HUES6 (cell line): Measurements from ENCODE around the gene CFAP210.
"Not testable (repeated sequence)": the region's sequence is repeated elsewhere in the genome, so short reads cannot be mapped to it uniquely, and the experiment has no call there.

Source experiments
- H3K27ac ChIP-seq: 2 replicates; pipeline ENCODE4 v1.7.0; 2013; ENCODE audit warnings: low read depth, mild to moderate bottlenecking, low read length, inconsistent platforms
- H3K27me3 ChIP-seq: 2 replicates; pipeline ENCODE4 v1.6.1; 2013; ENCODE audit warnings: low read length; ENCODE audit not compliant: control insufficient read depth, insufficient read depth
- H3K36me3 ChIP-seq: 2 replicates; pipeline ENCODE4 v1.6.1; 2013; ENCODE audit warnings: low read length; ENCODE audit not compliant: control insufficient read depth, insufficient read depth
- H3K4me1 ChIP-seq: 2 replicates; pipeline ENCODE4 v1.6.1; 2013; ENCODE audit warnings: low read length; ENCODE audit not compliant: control insufficient read depth, insufficient read depth
- H3K4me3 ChIP-seq: 2 replicates; pipeline ENCODE4 v1.5.1; 2013; ENCODE audit warnings: low read depth, low read length
- H3K9ac ChIP-seq: one replicate; pipeline ENCODE4 v1.6.1; 2013; ENCODE audit warnings: mild to moderate bottlenecking, low read length
- H3K9me3 ChIP-seq: 2 replicates; pipeline ENCODE4 v1.6.1; 2013; ENCODE audit warnings: low read depth, low read length; ENCODE audit not compliant: control insufficient read depth, insufficient read depth

The CFAP210 gene

GRCh38 chr2:169711751-169712509 lies 17.7 kb upstream of the CFAP210 start:
- peaks cover 10% of the 10 kb centered on the region for H3K36me3 ChIP-seq
- H3K9me3 ChIP-seq, result peaks cover 11% of the 10 kb centered on the region
- H3K27me3 ChIP-seq, result no peaks in the 10 kb centered on the region
- no peaks in the 10 kb centered on the region for H3K4me1 ChIP-seq
- no peak overlapping the region for H3K27ac ChIP-seq
- H3K9ac ChIP-seq, result no peak overlapping the region
- H3K4me3 ChIP-seq, result no peak overlapping the region

GRCh38 chr2:169709981-169710380 lies 15.8 kb upstream of the CFAP210 start:
- Histone ChIP-seq H3K4me1 (no peaks in the 10 kb centered on the region), H3K4me3 (no peak overlapping the region)

GRCh38 chr2:169709331-169709730 lies 15.1 kb upstream of the CFAP210 start:
- Histone ChIP-seq H3K9me3 (peaks cover 11% of the 10 kb centered on the region), H3K36me3 (peaks cover 11% of the 10 kb centered on the region), H3K27ac (no peak overlapping the region), H3K27me3 (no peaks in the 10 kb centered on the region), H3K9ac (no peak overlapping the region), H3K4me1 (no peaks in the 10 kb centered on the region), H3K4me3 (no peak overlapping the region)

More at GRCh38 chr2:169709981-169710380, 15.8 kb upstream of the CFAP210 start:
- no peak overlapping the region for H3K9ac ChIP-seq
- H3K36me3 ChIP-seq, result peaks cover 10% of the 10 kb centered on the region
- H3K27ac ChIP-seq, result no peak overlapping the region
- H3K9me3 ChIP-seq, result peaks cover 11% of the 10 kb centered on the region
- H3K27me3 ChIP-seq, result no peaks in the 10 kb centered on the region

- Histone ChIP-seq H3K27ac (no peak overlapping the region), H3K36me3 (peaks cover 19% of the 10 kb centered on the region), H3K9me3 (peaks cover 11% of the 10 kb centered on the region), H3K4me1 (no peaks in the 10 kb centered on the region), H3K9ac (no peak overlapping the region), H3K4me3 (no peak overlapping the region), H3K27me3 (no peaks in the 10 kb centered on the region)
These were observed 13.4 kb upstream of the CFAP210 start for GRCh38 chr2:169707626-169708025.

GRCh38 chr2:169705927-169706326 lies 11.7 kb upstream of the CFAP210 start:
- no peaks in the 10 kb centered on the region for H3K27me3 ChIP-seq
- H3K4me1 ChIP-seq, result no peaks in the 10 kb centered on the region
- peaks cover 17% of the 10 kb centered on the region for H3K36me3 ChIP-seq

GRCh38 chr2:169704160-169704708 lies 10.0 kb upstream of the CFAP210 start:
- H3K9ac ChIP-seq, result no peak overlapping the region
- no peak overlapping the region for H3K27ac ChIP-seq
- H3K4me1 ChIP-seq, result no peaks in the 10 kb centered on the region
- H3K9me3 ChIP-seq, result no peaks in the 10 kb centered on the region
- no peak overlapping the region for H3K4me3 ChIP-seq
- no peaks in the 10 kb centered on the region for H3K27me3 ChIP-seq
- peaks cover 13% of the 10 kb centered on the region; the same call in 1 of the 2 replicates for H3K36me3 ChIP-seq

More at GRCh38 chr2:169705927-169706326, 11.7 kb upstream of the CFAP210 start:
- no peak overlapping the region for H3K27ac ChIP-seq
- no peak overlapping the region for H3K4me3 ChIP-seq
- no peak overlapping the region for H3K9ac ChIP-seq
- no peaks in the 10 kb centered on the region for H3K9me3 ChIP-seq

- H3K27ac ChIP-seq, result no peak overlapping the region
- H3K4me1 ChIP-seq, result no peaks in the 10 kb centered on the region
- H3K9ac ChIP-seq, result no peak overlapping the region
- no peak overlapping the region for H3K4me3 ChIP-seq
- H3K36me3 ChIP-seq, result peaks cover 16% of the 10 kb centered on the region
- H3K9me3 ChIP-seq, result no peaks in the 10 kb centered on the region
- H3K27me3 ChIP-seq, result no peaks in the 10 kb centered on the region
These were observed 8.8 kb upstream of the CFAP210 start for GRCh38 chr2:169702996-169703395.

- not testable (repeated sequence) for H3K9me3 ChIP-seq, H3K4me1 ChIP-seq, H3K27me3 ChIP-seq, H3K4me3 ChIP-seq, H3K27ac ChIP-seq, H3K9ac ChIP-seq
- peaks cover 17% of the 10 kb centered on the region for H3K36me3 ChIP-seq
These were observed 5.0 kb upstream of the CFAP210 start for GRCh38 chr2:169699173-169699572.

- H3K36me3 ChIP-seq, result peaks cover 10% of the 10 kb centered on the region
- H3K9me3 ChIP-seq, result no peaks in the 10 kb centered on the region
- H3K27ac ChIP-seq, result no peak overlapping the region
- H3K9ac ChIP-seq, result no peak overlapping the region
- no peak overlapping the region for H3K4me3 ChIP-seq
- H3K27me3 ChIP-seq, result no peaks in the 10 kb centered on the region; the same call in 1 of the 2 replicates
- no peaks in the 10 kb centered on the region; the same call in 1 of the 2 replicates for H3K4me1 ChIP-seq
These were observed 2.2 kb upstream of the CFAP210 start for GRCh38 chr2:169696381-169696780.

GRCh38 chr2:169694894-169695260 lies 672 bp upstream of the CFAP210 start:
- H3K36me3 ChIP-seq, result peaks cover 7% of the 10 kb centered on the region
- peak overlapping the region; percentile 76 for H3K27ac ChIP-seq
- no peaks in the 10 kb centered on the region for H3K9me3 ChIP-seq
- peak overlapping the region; percentile 74 for H3K9ac ChIP-seq
- H3K4me1 ChIP-seq, result no peaks in the 10 kb centered on the region; the same call in 1 of the 2 replicates
- H3K27me3 ChIP-seq, result no peaks in the 10 kb centered on the region; the same call in 1 of the 2 replicates
- H3K4me3 ChIP-seq, result peak overlapping the region; percentile 73

- H3K9me3 ChIP-seq, result peaks cover 3% of the 10 kb centered on the region; the same call in 1 of the 2 replicates
- no peaks in the 10 kb centered on the region; the same call in 1 of the 2 replicates for H3K27me3 ChIP-seq
- H3K27ac ChIP-seq, result no peak overlapping the region
- 0 out of 2 replicates have a peak overlapping the region, but pooled peaks have one; percentile 73 for H3K4me3 ChIP-seq
- peaks cover 3% of the 10 kb centered on the region; the same call in 1 of the 2 replicates for H3K36me3 ChIP-seq
- H3K9ac ChIP-seq, result no peak overlapping the region
- no peaks in the 10 kb centered on the region; the same call in 1 of the 2 replicates for H3K4me1 ChIP-seq
These were observed 845 bp downstream of the CFAP210 start for GRCh38 chr2:169693360-169693759.
